ENCODE data around the gene GGT1.
"Not testable (repeated sequence)": the region's sequence is repeated elsewhere in the genome, so short reads cannot be mapped to it uniquely, and the experiment has no call there.

DNA sequence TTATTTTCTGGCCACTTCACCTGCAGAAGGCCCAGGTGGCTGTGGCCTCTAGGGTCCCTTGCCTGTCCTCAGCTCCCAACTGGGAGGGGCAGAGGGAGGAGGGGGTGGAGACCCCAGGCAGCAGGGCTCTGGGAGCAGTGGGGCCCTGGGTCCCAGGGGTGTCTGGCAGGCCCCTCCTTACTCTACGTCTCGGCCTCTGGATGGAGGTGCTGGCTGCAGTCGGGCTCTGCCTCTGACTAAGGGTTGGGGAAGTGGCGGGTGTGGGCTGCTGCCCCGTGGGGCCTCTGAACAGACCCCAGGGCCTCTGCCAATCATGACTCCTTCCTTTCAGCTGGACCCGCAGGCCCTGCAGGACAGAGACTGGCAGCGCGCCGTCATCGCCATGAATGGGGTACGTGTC lies 41.4 kb downstream of the GGT1 start:
- TF ChIP-seq, protein P1, sequence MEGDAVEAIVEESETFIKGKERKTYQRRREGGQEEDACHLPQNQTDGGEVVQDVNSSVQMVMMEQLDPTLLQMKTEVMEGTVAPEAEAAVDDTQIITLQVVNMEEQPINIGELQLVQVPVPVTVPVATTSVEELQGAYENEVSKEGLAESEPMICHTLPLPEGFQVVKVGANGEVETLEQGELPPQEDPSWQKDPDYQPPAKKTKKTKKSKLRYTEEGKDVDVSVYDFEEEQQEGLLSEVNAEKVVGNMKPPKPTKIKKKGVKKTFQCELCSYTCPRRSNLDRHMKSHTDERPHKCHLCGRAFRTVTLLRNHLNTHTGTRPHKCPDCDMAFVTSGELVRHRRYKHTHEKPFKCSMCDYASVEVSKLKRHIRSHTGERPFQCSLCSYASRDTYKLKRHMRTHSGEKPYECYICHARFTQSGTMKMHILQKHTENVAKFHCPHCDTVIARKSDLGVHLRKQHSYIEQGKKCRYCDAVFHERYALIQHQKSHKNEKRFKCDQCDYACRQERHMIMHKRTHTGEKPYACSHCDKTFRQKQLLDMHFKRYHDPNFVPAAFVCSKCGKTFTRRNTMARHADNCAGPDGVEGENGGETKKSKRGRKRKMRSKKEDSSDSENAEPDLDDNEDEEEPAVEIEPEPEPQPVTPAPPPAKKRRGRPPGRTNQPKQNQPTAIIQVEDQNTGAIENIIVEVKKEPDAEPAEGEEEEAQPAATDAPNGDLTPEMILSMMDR (conservative IDR thresholded peaks at IDR 0.05; ENCODE audit: low read depth, low read length) = not testable (repeated sequence)
- not testable (repeated sequence) for TF ChIP-seq EZH2phosphoT487 (IDR thresholded peaks at IDR 0.05; ENCODE audit: borderline replicate concordance, low read length); EZH2 (IDR thresholded peaks at IDR 0.05; ENCODE audit: low read length, unreplicated experiment)
